Hepatocyte (in vitro differentiated cells): Measurements from ENCODE around the gene RASGRF2. TPM values are rescaled to one million over a fixed set of nuclear protein-coding genes. Genes with fewer than 3 reads are reported as not detected.

ENCODE experiments used
- DNase-seq: peaks from one replicate; pipeline ENCODE4 v3.0.0-alpha.2; 2016; ENCODE audit warnings: low spot score
- H2AFZ ChIP-seq: fragments of 200-600 bp; sonication (generic); 2 replicates; pipeline ENCODE4 v1.6.0; 2016; ENCODE audit warnings: antibody characterized with exemption, mild to moderate bottlenecking
- H3K27ac ChIP-seq: fragments of 200-600 bp; sonication (generic); 2 replicates; pipeline ENCODE4 v1.5.1; 2016; ENCODE audit warnings: mild to moderate bottlenecking
- H3K27me3 ChIP-seq: fragments of 200-600 bp; sonication (generic); 2 replicates; pipeline ENCODE4 v1.6.1; 2016
- H3K36me3 ChIP-seq: fragments of 200-600 bp; sonication (generic); replicated peaks from 2 replicates; pipeline ENCODE4 v1.5.1; 2016; ENCODE audit warnings: low read depth; ENCODE audit not compliant: insufficient read depth
- H3K4me1 ChIP-seq: fragments of 200-600 bp; sonication (generic); 2 replicates; pipeline ENCODE4 v1.5.1; 2016; ENCODE audit warnings: mild to moderate bottlenecking, moderate library complexity; ENCODE audit not compliant: insufficient read depth
- H3K4me2 ChIP-seq: fragments of 200-600 bp; sonication (generic); 2 replicates; pipeline ENCODE4 v1.6.0; 2016
- H3K4me3 ChIP-seq: fragments of 200-600 bp; sonication (generic); 2 replicates; pipeline ENCODE4 v1.5.1; 2016; ENCODE audit warnings: mild to moderate bottlenecking
- H3K79me2 ChIP-seq: fragments of 200-600 bp; sonication (generic); 2 replicates; pipeline ENCODE4 v1.6.0; 2017; ENCODE audit warnings: mild to moderate bottlenecking
- H3K9me2 ChIP-seq: fragments of 200-600 bp; sonication (generic); replicated peaks from 2 replicates; pipeline ENCODE4 v1.6.0; 2017; ENCODE audit warnings: mild to moderate bottlenecking; ENCODE audit not compliant: insufficient read depth
- H3K9me3 ChIP-seq: fragments of 200-600 bp; sonication (generic); 2 replicates; pipeline ENCODE4 v1.5.1; 2016; ENCODE audit warnings: low read depth, mild to moderate bottlenecking
- H4K20me1 ChIP-seq: fragments of 200-600 bp; sonication (generic); 2 replicates; pipeline ENCODE4 v1.6.0; 2016; ENCODE audit warnings: mild to moderate bottlenecking; ENCODE audit not compliant: insufficient read depth, poor library complexity, severe bottlenecking
- CTCF ChIP-seq: fragments of 200-600 bp; sonication (generic); IDR thresholded peaks from 2 replicates; pipeline ENCODE4 v1.5.1; 2016; ENCODE audit warnings: antibody characterized with exemption, mild to moderate bottlenecking; ENCODE audit not compliant: poor library complexity
- EZH2 ChIP-seq: fragments of 200-600 bp; sonication (generic); IDR thresholded peaks from 2 replicates; pipeline ENCODE4 v1.6.1; 2016; ENCODE audit warnings: antibody characterized with exemption, mild to moderate bottlenecking, borderline replicate concordance
- EZH2phosphoT487 ChIP-seq: fragments of 200-600 bp; sonication (generic); IDR thresholded peaks from one replicate; pipeline ENCODE4 v1.6.1; 2018; ENCODE audit warnings: antibody characterized with exemption, mild to moderate bottlenecking, low read depth, moderate library complexity; ENCODE audit not compliant: unreplicated experiment, severe bottlenecking
- WGBS: methylation state at CpG from one replicate; pipeline ENCODE4 v1.1.6; 2016; ENCODE audit warnings: low lambda C conversion rate; ENCODE audit errors: missing lambda C conversion rate; 5-methylcytosine and 5-hydroxymethylcytosine counted together
- polyA plus RNA-seq: library from polyadenylated mRNA; unstranded; fragments of >200 nt; fragmentation: Nextera tagmentation; extraction: Ambion mirVana; gene quantifications from 2 replicates; pipeline ENCODE4 v1.2.1, GENCODE V29; 2016
- total RNA-seq: library from RNA; depleted of rRNA; stranded (reverse); fragments of >200 nt; gene quantifications from 2 replicates; pipeline ENCODE4 v1.2.3, GENCODE V29; 2014

The RASGRF2 gene
- total and polyA plus RNA-seq, 2 experiments from 2014 or later, result 2.0 to 3.3 TPM

- 51% methylated on average over 3 of the region's 3 CpGs for WGBS
- H3K36me3 ChIP-seq, result no peaks in the 10 kb centered on the region
- no peak overlapping the region for H3K27ac ChIP-seq
- TF ChIP-seq CTCF, result no peak
- TF ChIP-seq EZH2, result no peak
- TF ChIP-seq EZH2phosphoT487, result no peak
- no peak overlapping the region for H2AFZ ChIP-seq
- H3K4me2 ChIP-seq, result no peak overlapping the region
- H3K4me1 ChIP-seq, result no peaks in the 10 kb centered on the region
- H4K20me1 ChIP-seq, result no peaks in the 10 kb centered on the region
- H3K27me3 ChIP-seq, result peaks cover 34% of the 10 kb centered on the region
- no peaks in the 10 kb centered on the region for H3K9me2 ChIP-seq
- DNase-seq, result no peak
- H3K9me3 ChIP-seq, result no peaks in the 10 kb centered on the region
- H3K79me2 ChIP-seq, result no peaks in the 10 kb centered on the region
- H3K4me3 ChIP-seq, result no peak overlapping the region
Measured at GRCh38 chr5:80963966-80964481, 3.9 kb downstream of the RASGRF2 start.

- no peak for DNase-seq
- no peak overlapping the region for H3K4me2 ChIP-seq
- peaks cover 30% of the 10 kb centered on the region for H3K27me3 ChIP-seq
- H3K4me3 ChIP-seq, result no peak overlapping the region
- 45% methylated on average over 3 of the region's 3 CpGs for WGBS
- no peaks in the 10 kb centered on the region for H3K79me2 ChIP-seq
- H3K4me1 ChIP-seq, result no peaks in the 10 kb centered on the region
- no peaks in the 10 kb centered on the region for H4K20me1 ChIP-seq
- H3K9me2 ChIP-seq, result no peaks in the 10 kb centered on the region
- no peaks in the 10 kb centered on the region for H3K9me3 ChIP-seq
- no peak for TF ChIP-seq EZH2phosphoT487
- no peak for TF ChIP-seq EZH2
- no peak for TF ChIP-seq CTCF
- no peaks in the 10 kb centered on the region for H3K36me3 ChIP-seq
- no peak overlapping the region for H3K27ac ChIP-seq
- H2AFZ ChIP-seq, result no peak overlapping the region
Measured at GRCh38 chr5:80964491-80964890, 4.3 kb downstream of the RASGRF2 start.

GRCh38 chr5:80964919-80965318 lies 4.8 kb downstream of the RASGRF2 start:
- no peaks in the 10 kb centered on the region for H3K36me3 ChIP-seq
- H2AFZ ChIP-seq, result no peak overlapping the region
- no peak overlapping the region for H3K27ac ChIP-seq
- no peaks in the 10 kb centered on the region for H3K4me1 ChIP-seq
- H3K9me2 ChIP-seq, result no peaks in the 10 kb centered on the region
- H3K4me3 ChIP-seq, result no peak overlapping the region
- no peak overlapping the region for H3K4me2 ChIP-seq
- DNase-seq, result no peak
- H3K27me3 ChIP-seq, result peaks cover 25% of the 10 kb centered on the region
- WGBS, result 76% methylated on average over 5 of the region's 5 CpGs
- H3K9me3 ChIP-seq, result no peaks in the 10 kb centered on the region
- no peaks in the 10 kb centered on the region for H3K79me2 ChIP-seq
- no peaks in the 10 kb centered on the region for H4K20me1 ChIP-seq
- TF ChIP-seq CTCF (no peak), EZH2 (no peak), EZH2phosphoT487 (no peak)
